Globus pallidus (tissue), 1 donor: ENCODE data around the gene MAP3K10.
"Not testable (repeated sequence)": the region's sequence is repeated elsewhere in the genome, so short reads cannot be mapped to it uniquely, and the experiment has no call there.

Source experiments
- DNase-seq: peaks from one replicate; pipeline ENCODE4 v3.0.0-alpha.2; 2015; ENCODE audit warnings: low spot score

Gene MAP3K10

DNA sequence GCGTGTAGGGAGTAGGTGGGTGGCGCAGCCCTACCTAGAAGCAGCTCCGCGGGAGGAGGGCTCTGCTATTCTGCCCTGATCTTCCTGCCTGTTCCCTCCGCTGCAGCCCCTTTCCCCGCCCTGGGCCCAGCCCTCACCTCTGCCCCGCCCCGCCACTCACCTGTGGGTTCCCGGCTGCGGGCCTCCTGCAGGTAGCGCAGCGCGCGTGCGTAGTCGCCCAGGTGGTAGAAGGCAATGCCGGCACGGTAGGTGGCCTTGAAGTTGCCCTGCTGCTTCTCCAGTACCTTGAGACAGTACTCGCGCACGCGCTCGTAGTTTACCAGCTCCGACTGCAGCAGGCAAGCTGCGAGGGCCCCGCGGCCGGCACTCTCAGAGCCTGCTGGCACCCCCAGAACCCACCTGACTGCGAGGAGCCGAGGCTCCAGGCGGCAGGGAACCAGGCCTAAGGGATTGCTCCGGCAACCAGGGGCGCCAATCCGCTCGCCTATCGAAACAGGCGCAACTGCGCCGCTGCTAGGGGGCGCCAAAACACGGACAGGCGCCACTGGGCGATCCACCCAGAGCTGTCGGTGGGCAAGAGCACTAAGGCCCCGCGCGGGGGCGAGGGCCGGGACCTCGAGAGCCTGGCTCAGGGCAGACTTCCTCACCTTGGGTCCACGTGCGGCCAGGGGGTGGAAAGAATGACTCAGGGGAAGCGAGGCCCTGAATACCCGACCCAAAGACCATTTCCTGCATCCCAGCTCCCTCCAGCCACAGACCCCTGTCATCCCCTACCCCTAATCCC is 26.0 kb downstream of the MAP3K10 start:
- DNase-seq = no peak

GRCh38 chr19:40217934-40218890 is 27.0 kb downstream of the MAP3K10 start, which contains the start of gene TTC9B:
Gene TTC9B (minus strand): TSS chr19:40218384. CDS start chr19:40218381, 3 bp downstream.
- DNase-seq = peak; percentile 39

- DNase-seq = not testable (repeated sequence)
These were observed 27.8 kb downstream of the MAP3K10 start for GRCh38 chr19:40219029-40219428.

DNA sequence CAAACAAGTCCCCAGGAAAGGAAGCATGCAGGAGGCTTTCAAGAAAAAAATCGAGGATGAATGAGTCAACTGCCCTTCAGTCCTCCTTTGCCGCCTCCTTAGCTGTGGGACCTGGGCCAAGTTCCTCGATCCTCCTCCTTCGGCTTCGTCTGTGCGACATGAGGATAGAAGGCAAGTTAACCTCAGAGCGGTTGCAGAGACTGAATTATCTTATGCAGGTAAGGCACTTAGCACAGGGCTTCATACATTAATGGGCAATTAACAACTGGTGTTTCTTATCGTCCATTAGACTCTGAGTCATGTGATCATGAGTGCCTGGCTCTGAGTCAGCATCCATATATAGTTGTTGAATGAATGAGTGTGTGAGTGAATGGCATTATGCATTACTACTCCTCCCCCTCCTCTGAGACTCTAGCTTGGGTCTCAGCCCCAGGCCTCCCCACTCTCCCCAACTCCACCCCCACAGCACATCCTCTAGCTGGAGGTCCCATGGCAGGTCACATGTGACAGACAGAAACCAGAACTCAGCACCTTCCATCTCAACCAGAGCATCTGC is 28.6 kb downstream of the MAP3K10 start:
- DNase-seq = no peak

DNA sequence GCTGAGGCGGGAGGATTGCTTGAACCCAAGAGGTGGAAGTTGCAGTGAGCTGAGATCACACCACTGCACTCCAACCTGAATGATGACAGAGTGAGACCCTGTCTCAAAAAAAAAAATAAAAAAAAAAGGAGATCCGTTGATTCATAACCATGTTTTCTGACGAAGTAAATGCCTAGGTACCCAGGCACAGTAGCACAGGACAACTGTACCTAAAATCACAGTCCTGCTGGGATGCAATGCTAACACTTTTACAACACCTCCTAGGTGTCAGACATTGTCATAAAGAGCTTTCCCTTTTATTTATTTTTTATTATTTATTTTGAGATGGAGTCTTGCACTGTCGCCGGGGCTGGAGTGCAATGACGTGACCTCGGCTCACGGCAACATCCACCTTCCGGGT is 29.4 kb downstream of the MAP3K10 start:
- no peak for DNase-seq

GRCh38 chr19:40221858-40222619 is 30.8 kb downstream of the MAP3K10 start:
- peak; percentile 90 for DNase-seq

GRCh38 chr19:40223135-40223822 is 32.1 kb downstream of the MAP3K10 start:
- DNase-seq = no peak

- DNase-seq = no peak
These were observed 33.3 kb downstream of the MAP3K10 start for GRCh38 chr19:40224342-40225150.

DNA sequence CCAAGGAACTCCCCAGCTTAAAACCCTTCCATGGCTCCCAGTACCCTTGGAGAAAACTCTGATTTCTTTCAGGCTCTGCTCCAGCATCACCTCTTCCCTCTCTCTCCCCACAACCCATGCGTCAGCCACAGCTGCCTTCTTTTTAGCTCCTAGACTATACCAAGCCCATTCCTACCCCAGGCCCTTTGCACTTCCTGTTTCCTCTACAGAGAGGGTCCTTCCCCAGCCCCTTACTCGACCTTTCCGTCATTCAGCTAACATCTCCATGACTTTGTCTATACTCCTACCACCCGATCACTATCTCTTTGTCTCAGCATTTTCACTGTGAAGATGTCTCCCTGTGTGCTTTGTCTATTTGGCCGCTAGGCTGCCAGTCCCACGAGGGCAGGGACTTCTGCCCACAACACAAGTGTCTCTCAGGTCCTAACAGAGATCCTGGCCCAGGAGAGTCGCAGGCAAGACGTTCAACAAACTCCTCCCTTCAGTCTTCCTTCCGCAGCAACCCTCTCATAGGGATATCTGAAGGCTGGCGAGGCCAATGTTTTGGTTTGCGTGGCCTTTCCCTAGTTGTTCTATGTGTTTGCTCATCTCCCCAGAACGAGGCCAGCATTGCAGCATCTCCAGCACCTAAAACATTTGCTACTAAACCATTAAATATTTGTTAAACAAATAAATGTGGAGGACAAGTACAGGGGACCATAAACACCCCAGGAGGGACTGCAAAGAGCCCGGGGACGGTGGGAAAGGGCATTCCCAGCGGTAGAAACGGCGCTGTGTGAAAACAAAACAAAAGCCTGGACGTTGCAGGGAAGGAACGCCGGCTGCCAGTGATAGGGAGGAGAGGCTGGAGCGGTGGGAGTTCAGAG is 34.4 kb downstream of the MAP3K10 start:
- DNase-seq = no peak

- no peak for DNase-seq
These were observed 37.1 kb downstream of the MAP3K10 start for GRCh38 chr19:40228346-40228745.

- no peak for DNase-seq
These were observed 37.6 kb downstream of the MAP3K10 start for GRCh38 chr19:40228863-40229262.

- DNase-seq = no peak
These were observed 38.3 kb downstream of the MAP3K10 start for GRCh38 chr19:40229484-40229883.

DNA sequence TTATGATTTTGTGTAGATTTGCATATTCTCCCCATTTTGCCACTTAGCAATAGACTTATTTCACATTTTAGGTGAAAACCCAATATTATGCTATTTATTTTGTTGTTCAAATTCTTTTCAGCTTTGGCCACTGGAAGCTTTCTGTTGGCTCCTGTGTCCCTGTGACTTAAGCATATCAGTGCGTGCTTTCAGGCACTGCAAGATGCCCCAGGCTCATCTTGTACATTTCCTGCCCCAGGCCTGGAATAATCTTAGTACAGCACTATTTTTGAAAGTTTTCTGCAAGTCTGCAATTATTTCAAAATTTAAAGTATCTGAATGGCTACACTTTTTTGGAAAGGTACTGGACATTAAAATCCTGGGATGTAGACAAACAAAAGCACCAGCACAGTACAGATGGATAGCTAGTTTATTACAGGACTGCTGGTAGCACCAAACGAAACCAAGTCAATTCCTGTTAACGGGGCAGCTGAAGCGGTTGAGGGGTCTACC is 38.7 kb downstream of the MAP3K10 start:
- DNase-seq = no peak

GRCh38 chr19:40231057-40231456 is 39.8 kb downstream of the MAP3K10 start:
- DNase-seq = no peak

- DNase-seq = no peak
These were observed 40.6 kb downstream of the MAP3K10 start for GRCh38 chr19:40231544-40232424.

- no peak for DNase-seq
These were observed 41.3 kb downstream of the MAP3K10 start for GRCh38 chr19:40232479-40232878.

- no peak for DNase-seq
These were observed 42.0 kb downstream of the MAP3K10 start for GRCh38 chr19:40232949-40233810.
